Measurements from ENCODE around the gene BLOC1S5.

The BLOC1S5 gene

GRCh38 chr6:7971499-7971898, 92.7 kb downstream of the BLOC1S5 start:
- FAIRE-seq (no peak), DNase-seq (ENCODE audit: insufficient read length, low spot score) (no peak)
- TF ChIP-seq, protein P1, sequence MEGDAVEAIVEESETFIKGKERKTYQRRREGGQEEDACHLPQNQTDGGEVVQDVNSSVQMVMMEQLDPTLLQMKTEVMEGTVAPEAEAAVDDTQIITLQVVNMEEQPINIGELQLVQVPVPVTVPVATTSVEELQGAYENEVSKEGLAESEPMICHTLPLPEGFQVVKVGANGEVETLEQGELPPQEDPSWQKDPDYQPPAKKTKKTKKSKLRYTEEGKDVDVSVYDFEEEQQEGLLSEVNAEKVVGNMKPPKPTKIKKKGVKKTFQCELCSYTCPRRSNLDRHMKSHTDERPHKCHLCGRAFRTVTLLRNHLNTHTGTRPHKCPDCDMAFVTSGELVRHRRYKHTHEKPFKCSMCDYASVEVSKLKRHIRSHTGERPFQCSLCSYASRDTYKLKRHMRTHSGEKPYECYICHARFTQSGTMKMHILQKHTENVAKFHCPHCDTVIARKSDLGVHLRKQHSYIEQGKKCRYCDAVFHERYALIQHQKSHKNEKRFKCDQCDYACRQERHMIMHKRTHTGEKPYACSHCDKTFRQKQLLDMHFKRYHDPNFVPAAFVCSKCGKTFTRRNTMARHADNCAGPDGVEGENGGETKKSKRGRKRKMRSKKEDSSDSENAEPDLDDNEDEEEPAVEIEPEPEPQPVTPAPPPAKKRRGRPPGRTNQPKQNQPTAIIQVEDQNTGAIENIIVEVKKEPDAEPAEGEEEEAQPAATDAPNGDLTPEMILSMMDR (IDR thresholded peaks at IDR 0.05; ENCODE audit: insufficient read depth, missing control alignments) = no peak

DNA sequence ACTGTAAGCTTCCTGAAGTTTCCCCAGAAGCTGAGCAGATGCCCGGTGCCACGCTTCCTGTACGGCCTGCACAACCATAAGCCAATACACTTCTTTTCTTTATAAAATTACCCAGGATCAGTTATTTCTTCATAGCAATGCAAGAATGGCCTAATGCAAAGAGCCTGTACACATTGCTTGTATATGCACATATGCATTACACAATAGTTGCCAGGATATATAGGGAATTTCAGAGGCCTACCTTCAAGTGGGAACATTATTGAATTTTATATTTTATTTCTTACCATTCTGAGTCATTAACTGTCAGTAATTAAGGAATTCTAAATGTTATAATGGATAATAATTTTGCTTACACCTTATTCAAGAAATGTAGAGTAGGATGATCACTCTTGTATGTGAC, 93.6 kb downstream of the BLOC1S5 start:
- DNase-seq (ENCODE audit: insufficient read length, low spot score) = no peak
- FAIRE-seq = no peak
- TF ChIP-seq, protein P1 (IDR thresholded peaks at IDR 0.05; ENCODE audit: insufficient read depth, missing control alignments) = no peak
